HepG2 (cell line): Measurements from ENCODE around the gene FKBP1A. TPM values are rescaled to one million over a fixed set of nuclear protein-coding genes. Genes with fewer than 3 reads are reported as not detected.
A peak's percentile ranks its signal among the peaks of the same experiment; 100 is the strongest.

Source experiments
- DNMT3B ChIP-seq: conservative IDR thresholded peaks from 2 replicates; pipeline ENCODE4 v1.6.1; 2016; ENCODE audit warnings: missing biosample characterization, control low read depth
- FOSL2 ChIP-seq: sonication (generic); formaldehyde crosslinking; IDR thresholded peaks from 2 replicates; pipeline ENCODE4 v1.4.0; 2020; ENCODE audit warnings: missing genetic modification reagents
- FOXA1 ChIP-seq, 2 experiments: fragments of 450-650 bp in 1 of 2; sonication (generic) in 1 of 2; formaldehyde crosslinking in 1 of 2; IDR thresholded peaks; 2 replicates each; pipeline versions ENCODE4 v1.4.0 to v1.6.1; 2016 to 2020; ENCODE audit warnings: missing genetic modification reagents in 1 of 2
- GLI4 ChIP-seq: sonication (generic); formaldehyde crosslinking; IDR thresholded peaks from 2 replicates; pipeline ENCODE4 v1.5.1; 2020; ENCODE audit warnings: missing genetic modification reagents, mild to moderate bottlenecking, moderate library complexity, borderline replicate concordance
- HNRNPUL1 ChIP-seq: fragments of 200-400 bp; formaldehyde crosslinking; IDR thresholded peaks from 2 replicates; pipeline ENCODE4 v1.6.1; 2017; ENCODE audit warnings: low read depth, mild to moderate bottlenecking, low read length, moderate library complexity
- NR2F6 ChIP-seq, 2 experiments: IDR thresholded peaks; 2 replicates each; pipeline ENCODE4 v1.6.1; 2016; ENCODE audit warnings: antibody characterized with exemption in 1 of 2, mild to moderate bottlenecking in 1 of 2
- PBX2 ChIP-seq: IDR thresholded peaks from 2 replicates; pipeline ENCODE4 v1.6.1; 2016; ENCODE audit warnings: control low read depth
- PREB ChIP-seq: sonication (generic); formaldehyde crosslinking; IDR thresholded peaks from 2 replicates; pipeline ENCODE4 v1.4.0; 2020; ENCODE audit warnings: missing genetic modification reagents
- RBFOX2 ChIP-seq: fragments of 200-400 bp; formaldehyde crosslinking; IDR thresholded peaks from 2 replicates; pipeline ENCODE4 v1.6.1; 2017; ENCODE audit warnings: low read depth, mild to moderate bottlenecking, low read length
- TEAD3 ChIP-seq: optimal IDR thresholded peaks from 2 replicates; pipeline ENCODE3; 2016; ENCODE audit warnings: borderline replicate concordance
- TIGD3 ChIP-seq: sonication (generic); formaldehyde crosslinking; IDR thresholded peaks from 2 replicates; pipeline ENCODE4 v1.5.1; 2020; ENCODE audit warnings: mild to moderate bottlenecking, missing genetic modification reagents, borderline replicate concordance
- ZBTB38 ChIP-seq: sonication (generic); formaldehyde crosslinking; IDR thresholded peaks from 2 replicates; pipeline ENCODE4 v1.5.1; 2020; ENCODE audit warnings: mild to moderate bottlenecking, missing genetic modification reagents
- ZBTB4 ChIP-seq: sonication (generic); formaldehyde crosslinking; IDR thresholded peaks from 2 replicates; pipeline ENCODE4 v1.4.0; 2020; ENCODE audit warnings: missing genetic modification reagents, mild to moderate bottlenecking, borderline replicate concordance
- ZNF280D ChIP-seq: sonication (generic); formaldehyde crosslinking; IDR thresholded peaks from 2 replicates; pipeline ENCODE4 v1.5.1; 2020; ENCODE audit warnings: mild to moderate bottlenecking, missing genetic modification reagents
- ZNF503 ChIP-seq: sonication (generic); formaldehyde crosslinking; IDR thresholded peaks from 2 replicates; pipeline ENCODE4 v1.4.0; 2020; ENCODE audit warnings: missing genetic modification reagents
- ZSCAN12 ChIP-seq: sonication (generic); formaldehyde crosslinking; IDR thresholded peaks from 2 replicates; pipeline ENCODE4 v1.9.0; 2021; ENCODE audit warnings: mild to moderate bottlenecking, missing genetic modification reagents
- polyA plus RNA-seq, 8 experiments: library from polyadenylated mRNA; depleted of rRNA in 3 of 8; stranded (reverse) in 7 of 8; unstranded in 1 of 8; fragments of >200 nt; fragmentation: Illumina TruSeq in 4 of 8; extraction: Trizol in 4 of 8; gene quantifications; 2 replicates each; pipeline versions ENCODE4 v1.2.1 to v1.2.3, GENCODE V29; 2011 to 2016; ENCODE audit warnings: low read depth in 4 of 8, missing spikeins in 1 of 8, mixed read lengths in 1 of 8; ENCODE audit not compliant: insufficient read depth in 1 of 8
- total RNA-seq, 5 experiments: library from RNA; depleted of rRNA; stranded (reverse); fragments of >200 nt; fragmentation: Illumina TruSeq; extraction: Trizol; gene quantifications; 2 replicates each; pipeline ENCODE4 v1.2.3, GENCODE V29; 2016; ENCODE audit warnings: low read depth in 1 of 5

The FKBP1A gene
- total and polyA plus RNA-seq, 2 of the 13 experiments (the other 11 are each of a cell fraction or from before 2014, with no cell fraction given): 119 to 468 TPM

GRCh38 chr20:1328680-1329330 is 64.0 kb downstream of the FKBP1A start, which contains the start of gene SDCBP2 (continued):
- TF ChIP-seq ZBTB38 (CRISPR knock-in tag): peak; percentile 54; the same call in 1 of the 2 replicates
- peak; percentile 57; the same call in 1 of the 2 replicates for TF ChIP-seq FOSL2 (CRISPR knock-in tag)
- TF ChIP-seq HNRNPUL1: no peak
- 0 out of 2 replicates have a peak, but pooled peaks have one; percentile 5 for TF ChIP-seq ZNF280D (CRISPR knock-in tag)
- TF ChIP-seq ZBTB4 (CRISPR knock-in tag): no peak
- TF ChIP-seq ZNF503 (CRISPR knock-in tag): no peak
- no peak for TF ChIP-seq NR2F6 (IDR thresholded peaks at IDR 0.05)
- no peak for TF ChIP-seq NR2F6 (CRISPR knock-in tag; IDR thresholded peaks at IDR 0.05)
- no peak for TF ChIP-seq TEAD3 (CRISPR knock-in tag)
- TF ChIP-seq FOXA1 (IDR thresholded peaks at IDR 0.05): no peak
- peak; percentile 71 for TF ChIP-seq FOXA1 (CRISPR knock-in tag; IDR thresholded peaks at IDR 0.05)
- TF ChIP-seq TIGD3 (CRISPR knock-in tag): no peak
- peak; percentile 1; the same call in 1 of the 2 replicates for TF ChIP-seq RBFOX2
- no peak for TF ChIP-seq PREB (CRISPR knock-in tag)
- TF ChIP-seq ZSCAN12 (CRISPR knock-in tag): no peak
- no peak for TF ChIP-seq DNMT3B (CRISPR knock-in tag)
- no peak for TF ChIP-seq GLI4
- TF ChIP-seq PBX2: no peak
